GM18519 (cell line): Measurements from ENCODE around the gene XRN1.

Experiments used
- ATAC-seq: cut with Tn5 transposase; IDR thresholded peaks from one replicate; pipeline ENCODE4 v1.9.1; 2021; ENCODE audit warnings: mild to moderate bottlenecking, moderate library complexity; ENCODE audit not compliant: unreplicated experiment, low FRiP score

XRN1 gene

GRCh38 chr3:142275856-142276255, 172.0 kb downstream of the XRN1 start:
- no peak for ATAC-seq

DNA sequence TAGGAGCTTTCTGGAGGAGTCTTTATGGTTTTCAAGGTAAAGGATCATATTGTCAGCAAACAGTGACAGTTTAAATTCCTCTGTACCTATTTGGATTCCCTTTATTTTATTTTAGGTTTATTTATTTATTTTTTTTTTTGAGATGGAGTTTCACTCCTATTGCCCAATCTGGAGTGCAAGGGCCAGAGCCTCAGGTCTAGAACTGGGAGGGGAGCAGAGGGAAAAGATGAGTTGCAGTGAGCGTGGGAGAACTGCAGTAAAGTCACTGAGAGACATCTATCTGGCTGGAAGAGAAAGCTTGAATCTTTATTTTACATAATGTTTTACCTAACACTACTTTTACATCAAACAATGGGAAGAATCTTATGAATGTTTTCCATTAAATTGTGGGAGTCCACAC, 172.9 kb downstream of the XRN1 start:
- no peak for ATAC-seq

- ATAC-seq = no peak
Observed at GRCh38 chr3:142273501-142273900, 174.3 kb downstream of the XRN1 start.

- ATAC-seq = no peak
Observed at GRCh38 chr3:142272200-142272891, 175.5 kb downstream of the XRN1 start.

DNA sequence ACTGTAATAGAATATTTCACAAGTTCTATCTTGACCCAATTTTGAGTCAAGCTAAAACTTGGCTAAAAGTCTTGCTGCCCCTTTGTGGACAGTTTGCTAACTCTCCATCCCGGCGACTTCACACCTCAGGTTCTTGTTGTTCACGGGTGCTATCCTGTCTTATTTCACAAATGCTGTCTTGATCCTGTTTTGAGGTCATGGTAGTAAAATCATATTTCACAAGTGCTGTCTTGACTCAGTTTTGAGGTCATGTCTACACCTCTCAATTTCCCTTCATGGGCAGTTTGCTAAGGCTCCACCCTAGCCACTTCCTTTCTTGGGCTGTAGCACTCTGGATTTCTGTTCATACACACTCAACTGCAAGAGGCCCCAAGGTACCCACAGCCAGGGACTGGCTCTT, 177.4 kb downstream of the XRN1 start:
- no peak for ATAC-seq

- no peak for ATAC-seq
Observed at GRCh38 chr3:142269767-142270166, 178.1 kb downstream of the XRN1 start.

GRCh38 chr3:142268426-142268825, 179.4 kb downstream of the XRN1 start:
- no peak for ATAC-seq

GRCh38 chr3:142267269-142267668, 180.6 kb downstream of the XRN1 start:
- no peak for ATAC-seq

DNA sequence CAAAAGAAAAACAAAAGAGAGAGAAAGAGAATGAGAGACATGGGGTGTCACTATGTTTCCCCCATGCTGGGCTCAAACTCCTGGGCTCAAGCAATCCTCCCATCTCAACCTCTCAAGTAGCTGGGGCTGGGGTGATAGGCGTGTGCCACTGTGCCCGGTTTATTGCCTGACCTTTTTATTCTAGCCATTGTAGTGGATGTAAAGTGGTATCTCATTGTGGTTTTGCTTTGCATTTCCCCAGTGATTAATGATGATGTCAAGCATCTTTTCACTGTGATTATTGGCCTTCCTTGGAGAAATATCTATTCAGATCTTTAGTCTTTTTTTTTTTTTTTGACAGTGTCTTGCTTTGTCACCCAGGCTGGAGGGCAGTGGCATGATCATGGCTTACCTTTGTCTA, 184.7 kb downstream of the XRN1 start:
- no peak for ATAC-seq

GRCh38 chr3:142259359-142259758, 188.5 kb downstream of the XRN1 start:
- ATAC-seq = no peak

DNA sequence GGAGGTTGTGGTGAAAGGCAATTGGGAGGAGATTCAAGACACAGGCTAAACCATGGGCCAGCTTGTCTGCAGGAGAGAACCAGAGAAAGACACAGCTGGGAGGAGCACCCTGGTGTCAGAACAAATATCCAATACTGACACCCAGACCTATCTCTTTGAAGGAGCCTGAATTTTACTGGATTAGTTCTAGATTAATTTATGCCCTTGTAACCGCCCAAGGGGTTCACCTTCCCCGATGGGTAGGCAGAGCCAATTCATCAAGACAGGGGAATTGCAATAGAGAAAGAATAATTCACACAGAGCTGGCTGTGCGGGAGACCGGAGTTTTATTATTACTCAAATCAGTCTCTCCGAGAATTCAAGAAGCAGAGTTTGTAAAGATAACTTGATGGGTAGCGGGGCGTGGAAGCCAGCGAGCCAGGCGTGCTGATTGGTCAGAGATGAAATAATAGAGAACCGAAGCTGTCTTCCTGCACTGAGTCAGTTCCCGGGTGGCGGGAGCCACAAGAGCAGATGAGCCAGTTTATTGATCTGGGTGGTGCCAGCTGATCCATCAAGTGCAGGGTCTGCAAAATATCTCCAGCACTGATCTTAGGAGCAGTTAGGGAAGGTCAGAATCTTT, 191.0 kb downstream of the XRN1 start:
- ATAC-seq = no peak
